HL-60 (cell line): Measurements from ENCODE around the gene COL6A3.

Experiments used
- DNase-seq, 2 experiments: peaks; one replicate each; pipeline ENCODE4 v3.0.0-alpha.2; 2010 to 2020; ENCODE audit warnings: low read depth in 1 of 2, low spot score in 1 of 2
- H3K27ac ChIP-seq: fragments of 250-450 bp; sonication (Bioruptor Pico); replicated peaks from 2 replicates; pipeline ENCODE4 v1.5.1; 2020; ENCODE audit warnings: mild to moderate bottlenecking, moderate library complexity
- H3K27me3 ChIP-seq: fragments of 250-450 bp; sonication (Bioruptor Pico); 2 replicates; pipeline ENCODE4 v1.5.1; 2021; ENCODE audit warnings: mild to moderate bottlenecking, moderate library complexity; ENCODE audit not compliant: insufficient read depth, poor library complexity, severe bottlenecking
- H3K4me3 ChIP-seq: replicated peaks from 2 replicates; pipeline ENCODE4 v1.5.1; 2011; ENCODE audit warnings: mild to moderate bottlenecking, control low read depth, low read length; ENCODE audit not compliant: insufficient read depth
- GABPA ChIP-seq: IDR thresholded peaks from 2 replicates; pipeline ENCODE4 v1.6.1; 2012; ENCODE audit warnings: low read depth
- POLR2AphosphoS5 ChIP-seq: IDR thresholded peaks from 2 replicates; pipeline ENCODE4 v1.6.1; 2012; ENCODE audit warnings: low read depth
- SPI1 ChIP-seq: IDR thresholded peaks from 2 replicates; pipeline ENCODE4 v1.6.1; 2012; ENCODE audit warnings: low read depth, mild to moderate bottlenecking, borderline replicate concordance
- TF ChIP-seq, protein P1 (sequence below): IDR thresholded peaks from 2 replicates; pipeline ENCODE4 v1.6.1; 2012; ENCODE audit warnings: low read depth; ENCODE audit not compliant: insufficient replicate concordance
- TF ChIP-seq, protein P2 (sequence below): IDR thresholded peaks from one replicate; pipeline ENCODE4 v1.5.1; 2011; ENCODE audit warnings: low read length, control low read depth, inconsistent platforms; ENCODE audit not compliant: insufficient read depth

The COL6A3 gene

DNA sequence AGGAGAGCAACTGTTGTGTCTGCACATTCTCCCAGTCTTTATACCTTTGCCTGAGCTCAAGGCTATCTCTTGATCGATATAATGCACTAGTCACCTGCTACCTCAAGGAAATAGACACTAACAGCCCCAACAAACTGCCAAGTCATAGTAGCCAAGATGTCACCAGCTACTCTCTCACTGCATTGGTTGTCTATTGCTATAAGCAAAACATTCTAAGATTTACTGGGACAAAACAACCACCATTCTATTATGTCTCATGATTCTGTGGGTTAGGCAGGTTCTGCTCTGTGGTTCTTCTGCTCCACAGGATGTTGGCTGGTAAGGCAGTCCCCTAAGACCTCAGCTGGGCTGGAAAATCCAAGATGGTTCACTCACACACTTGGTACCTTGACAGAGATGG is 44.6 kb upstream of the COL6A3 start:
- Histone ChIP-seq H3K27ac (no peak overlapping the region), H3K4me3 (no peak overlapping the region), H3K27me3 (no peaks in the 10 kb centered on the region)
- TF ChIP-seq GABPA: no peak
- TF ChIP-seq, protein P1, sequence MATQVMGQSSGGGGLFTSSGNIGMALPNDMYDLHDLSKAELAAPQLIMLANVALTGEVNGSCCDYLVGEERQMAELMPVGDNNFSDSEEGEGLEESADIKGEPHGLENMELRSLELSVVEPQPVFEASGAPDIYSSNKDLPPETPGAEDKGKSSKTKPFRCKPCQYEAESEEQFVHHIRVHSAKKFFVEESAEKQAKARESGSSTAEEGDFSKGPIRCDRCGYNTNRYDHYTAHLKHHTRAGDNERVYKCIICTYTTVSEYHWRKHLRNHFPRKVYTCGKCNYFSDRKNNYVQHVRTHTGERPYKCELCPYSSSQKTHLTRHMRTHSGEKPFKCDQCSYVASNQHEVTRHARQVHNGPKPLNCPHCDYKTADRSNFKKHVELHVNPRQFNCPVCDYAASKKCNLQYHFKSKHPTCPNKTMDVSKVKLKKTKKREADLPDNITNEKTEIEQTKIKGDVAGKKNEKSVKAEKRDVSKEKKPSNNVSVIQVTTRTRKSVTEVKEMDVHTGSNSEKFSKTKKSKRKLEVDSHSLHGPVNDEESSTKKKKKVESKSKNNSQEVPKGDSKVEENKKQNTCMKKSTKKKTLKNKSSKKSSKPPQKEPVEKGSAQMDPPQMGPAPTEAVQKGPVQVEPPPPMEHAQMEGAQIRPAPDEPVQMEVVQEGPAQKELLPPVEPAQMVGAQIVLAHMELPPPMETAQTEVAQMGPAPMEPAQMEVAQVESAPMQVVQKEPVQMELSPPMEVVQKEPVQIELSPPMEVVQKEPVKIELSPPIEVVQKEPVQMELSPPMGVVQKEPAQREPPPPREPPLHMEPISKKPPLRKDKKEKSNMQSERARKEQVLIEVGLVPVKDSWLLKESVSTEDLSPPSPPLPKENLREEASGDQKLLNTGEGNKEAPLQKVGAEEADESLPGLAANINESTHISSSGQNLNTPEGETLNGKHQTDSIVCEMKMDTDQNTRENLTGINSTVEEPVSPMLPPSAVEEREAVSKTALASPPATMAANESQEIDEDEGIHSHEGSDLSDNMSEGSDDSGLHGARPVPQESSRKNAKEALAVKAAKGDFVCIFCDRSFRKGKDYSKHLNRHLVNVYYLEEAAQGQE: no peak
- no peak for DNase-seq

DNA sequence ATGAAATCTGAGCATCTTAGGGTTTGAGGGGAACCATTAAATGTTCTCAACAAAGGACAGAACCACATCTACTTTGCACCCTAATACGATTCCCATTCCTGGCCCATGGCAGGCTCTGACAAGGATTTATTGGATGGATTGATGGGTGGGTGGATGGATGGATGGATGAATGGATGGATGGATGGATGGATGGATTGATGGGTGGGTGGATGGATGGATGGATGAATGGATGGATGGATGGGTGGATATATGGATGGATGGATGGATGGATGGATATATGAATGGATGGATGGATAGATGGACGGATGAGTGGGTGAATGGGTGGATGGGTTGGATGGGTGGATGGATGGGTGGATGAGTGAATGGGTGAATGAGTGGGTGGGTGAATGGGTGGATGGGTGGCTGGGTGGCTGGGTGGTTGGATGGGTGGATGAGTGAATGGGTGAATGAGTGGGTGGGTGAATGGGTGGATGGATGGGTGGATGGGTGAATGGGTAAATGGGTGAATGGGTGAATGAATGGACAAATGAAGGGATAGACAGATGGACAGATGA is 43.5 kb upstream of the COL6A3 start:
- TF ChIP-seq, protein P1: no peak
- TF ChIP-seq GABPA (no peak), SPI1 (no peak), POLR2AphosphoS5 (no peak)
- TF ChIP-seq, protein P2, sequence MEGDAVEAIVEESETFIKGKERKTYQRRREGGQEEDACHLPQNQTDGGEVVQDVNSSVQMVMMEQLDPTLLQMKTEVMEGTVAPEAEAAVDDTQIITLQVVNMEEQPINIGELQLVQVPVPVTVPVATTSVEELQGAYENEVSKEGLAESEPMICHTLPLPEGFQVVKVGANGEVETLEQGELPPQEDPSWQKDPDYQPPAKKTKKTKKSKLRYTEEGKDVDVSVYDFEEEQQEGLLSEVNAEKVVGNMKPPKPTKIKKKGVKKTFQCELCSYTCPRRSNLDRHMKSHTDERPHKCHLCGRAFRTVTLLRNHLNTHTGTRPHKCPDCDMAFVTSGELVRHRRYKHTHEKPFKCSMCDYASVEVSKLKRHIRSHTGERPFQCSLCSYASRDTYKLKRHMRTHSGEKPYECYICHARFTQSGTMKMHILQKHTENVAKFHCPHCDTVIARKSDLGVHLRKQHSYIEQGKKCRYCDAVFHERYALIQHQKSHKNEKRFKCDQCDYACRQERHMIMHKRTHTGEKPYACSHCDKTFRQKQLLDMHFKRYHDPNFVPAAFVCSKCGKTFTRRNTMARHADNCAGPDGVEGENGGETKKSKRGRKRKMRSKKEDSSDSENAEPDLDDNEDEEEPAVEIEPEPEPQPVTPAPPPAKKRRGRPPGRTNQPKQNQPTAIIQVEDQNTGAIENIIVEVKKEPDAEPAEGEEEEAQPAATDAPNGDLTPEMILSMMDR: no peak
- Histone ChIP-seq H3K27ac (no peak overlapping the region), H3K27me3 (no peaks in the 10 kb centered on the region), H3K4me3 (no peak overlapping the region)
- DNase-seq: no peak

DNA sequence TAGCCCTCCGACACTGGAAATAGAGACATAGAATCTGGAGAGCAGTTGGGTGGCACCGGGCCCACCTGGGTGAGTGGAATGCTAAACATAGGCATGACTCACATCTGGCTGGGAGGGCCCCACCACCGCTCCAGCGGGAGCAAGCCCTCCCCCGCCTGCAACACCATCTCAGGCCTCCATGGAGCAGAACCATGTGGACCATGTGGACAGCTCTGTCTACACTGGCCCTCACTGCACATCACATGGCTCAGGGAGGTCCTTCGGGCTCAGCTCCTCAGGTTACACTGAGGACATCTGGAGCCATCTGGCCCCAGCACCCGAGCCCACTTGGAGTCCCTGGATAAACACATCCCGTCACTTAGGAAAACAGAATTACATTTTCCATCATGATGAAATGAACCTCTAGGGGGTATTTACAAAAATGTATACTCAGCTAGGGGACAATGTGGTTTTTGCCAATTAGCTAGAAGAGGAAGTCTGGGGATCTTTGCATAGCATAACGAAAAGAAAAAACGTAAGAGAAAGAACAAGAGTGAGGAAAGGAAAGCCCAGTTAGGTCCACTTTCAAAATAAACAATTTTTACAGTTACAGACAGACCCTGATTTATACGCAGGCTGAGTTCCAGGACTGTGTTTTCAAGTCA is 42.4 kb upstream of the COL6A3 start:
- H3K27ac ChIP-seq: no peak overlapping the region
- TF ChIP-seq SPI1 (no peak), POLR2AphosphoS5 (no peak)
- DNase-seq: no peak
- H3K27me3 ChIP-seq: no peaks in the 10 kb centered on the region
- no peak overlapping the region for H3K4me3 ChIP-seq

DNA sequence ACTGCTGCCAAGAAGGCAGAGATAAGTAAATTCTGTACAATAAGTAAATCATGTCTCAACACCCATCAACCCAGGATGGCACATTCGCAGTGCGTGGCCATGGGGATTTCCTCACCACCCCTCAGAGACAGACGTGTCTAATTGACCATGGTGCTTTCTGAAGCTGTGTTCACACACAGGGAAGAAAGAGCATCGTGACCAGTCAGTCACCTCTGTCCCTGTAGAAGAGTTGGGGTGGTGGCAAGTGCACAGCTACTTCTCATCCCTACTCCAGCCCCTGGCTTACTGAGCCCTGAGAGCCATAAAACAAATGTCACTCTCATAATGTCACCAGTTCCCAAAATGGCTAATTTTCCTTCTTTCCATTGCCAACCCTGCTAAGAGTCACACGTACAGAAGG is 41.8 kb upstream of the COL6A3 start:
- Histone ChIP-seq H3K4me3 (no peak overlapping the region), H3K27me3 (no peaks in the 10 kb centered on the region), H3K27ac (no peak overlapping the region)
- DNase-seq: no peak
- TF ChIP-seq SPI1: no peak
- no peak for TF ChIP-seq POLR2AphosphoS5
- no peak for TF ChIP-seq GABPA

DNA sequence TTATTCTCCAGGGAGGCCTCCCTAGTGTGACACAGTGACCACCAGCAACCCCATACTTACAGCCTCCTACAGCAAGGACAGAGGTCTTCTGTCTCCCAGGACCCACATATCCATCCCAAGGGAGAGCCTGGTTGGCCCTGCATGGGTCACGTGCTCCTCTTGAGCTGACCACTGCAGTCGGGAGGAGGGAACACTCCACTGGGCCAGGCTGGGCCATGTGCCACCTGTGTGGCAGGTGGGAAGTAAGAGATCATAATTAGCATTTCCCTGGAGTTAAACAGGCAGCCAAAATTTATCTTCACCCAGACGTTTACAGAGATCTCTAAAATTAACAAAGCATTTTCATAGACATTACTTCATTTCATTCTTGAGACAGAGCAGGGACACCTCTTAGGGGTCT is 39.7 kb upstream of the COL6A3 start:
- Histone ChIP-seq H3K27me3 (no peaks in the 10 kb centered on the region), H3K4me3 (no peak overlapping the region), H3K27ac (no peak overlapping the region)
- DNase-seq: no peak
- TF ChIP-seq, protein P1: no peak
- TF ChIP-seq SPI1 (no peak), POLR2AphosphoS5 (no peak), GABPA (no peak)
- TF ChIP-seq, protein P2: no peak
